Trophoblast cell (in vitro differentiated cells and primary cell): ENCODE measurements around the gene TTYH1.

Experiments
- DNase-seq, 2 donors: peaks; one replicate each; pipeline ENCODE4 v3.0.0-alpha.2; 2016
- H2AFZ ChIP-seq: 2 replicates; pipeline ENCODE4 v1.6.1; 2013; ENCODE audit warnings: low read length, moderate library complexity, mild to moderate bottlenecking; ENCODE audit not compliant: insufficient read depth, poor library complexity
- H2AK5ac ChIP-seq: 2 replicates; pipeline ENCODE4 v1.6.1; 2013; ENCODE audit warnings: mild to moderate bottlenecking, low read length
- H2BK120ac ChIP-seq: 2 replicates; pipeline ENCODE4 v1.6.1; 2013; ENCODE audit warnings: low read length, mild to moderate bottlenecking, moderate library complexity; ENCODE audit not compliant: insufficient read depth, poor library complexity
- H2BK12ac ChIP-seq: 2 replicates; pipeline ENCODE4 v1.6.1; 2013; ENCODE audit warnings: mild to moderate bottlenecking, low read length, moderate library complexity
- H2BK5ac ChIP-seq: 2 replicates; pipeline ENCODE4 v1.6.1; 2013; ENCODE audit warnings: low read length, low read depth, moderate library complexity, mild to moderate bottlenecking; ENCODE audit not compliant: poor library complexity
- H3K14ac ChIP-seq: 2 replicates; pipeline ENCODE4 v1.6.1; 2013; ENCODE audit warnings: mild to moderate bottlenecking, low read length
- H3K18ac ChIP-seq: 2 replicates; pipeline ENCODE4 v1.6.1; 2013; ENCODE audit warnings: mild to moderate bottlenecking, low read length
- H3K23ac ChIP-seq: 2 replicates; pipeline ENCODE4 v1.6.1; 2013; ENCODE audit warnings: low read length
- H3K27ac ChIP-seq: 2 replicates; pipeline ENCODE4 v1.5.1; 2013; ENCODE audit warnings: low read depth, mild to moderate bottlenecking, inconsistent platforms, low read length, moderate library complexity
- H3K27me3 ChIP-seq: 2 replicates; pipeline ENCODE4 v1.6.1; 2013; ENCODE audit warnings: inconsistent platforms, mild to moderate bottlenecking, low read length, moderate library complexity; ENCODE audit not compliant: insufficient read depth
- H3K36me3 ChIP-seq, 2 experiments: 1 replicate in 1 of 2; 2 replicates in 1 of 2; pipeline ENCODE4 v1.6.1; 2013; ENCODE audit warnings: low read length in 2 of 2, mild to moderate bottlenecking in 2 of 2, moderate library complexity in 1 of 2; ENCODE audit not compliant: insufficient read depth in 2 of 2, control insufficient read depth in 1 of 2
- H3K4ac ChIP-seq: 2 replicates; pipeline ENCODE4 v1.6.1; 2013; ENCODE audit warnings: low read depth, mild to moderate bottlenecking, low read length, moderate library complexity
- H3K4me1 ChIP-seq, 2 experiments: 1 replicate in 1 of 2; 2 replicates in 1 of 2; pipeline ENCODE4 v1.6.1; 2013; ENCODE audit warnings: low read length in 2 of 2, mild to moderate bottlenecking in 2 of 2, moderate library complexity in 1 of 2; ENCODE audit not compliant: insufficient read depth in 2 of 2, control insufficient read depth in 1 of 2
- H3K4me2 ChIP-seq: 2 replicates; pipeline ENCODE4 v1.6.1; 2013; ENCODE audit warnings: inconsistent platforms, mild to moderate bottlenecking, low read length, moderate library complexity
- H3K4me3 ChIP-seq: 2 replicates; pipeline ENCODE4 v1.5.1; 2013; ENCODE audit warnings: mild to moderate bottlenecking, low read depth, low read length, inconsistent platforms
- H3K79me1 ChIP-seq: one replicate; pipeline ENCODE4 v1.6.1; 2013; ENCODE audit warnings: low read length
- H3K79me2 ChIP-seq: 2 replicates; pipeline ENCODE4 v1.6.1; 2013; ENCODE audit warnings: low read length, mild to moderate bottlenecking; ENCODE audit not compliant: control insufficient read depth, insufficient read depth, poor library complexity
- H3K9ac ChIP-seq: 2 replicates; pipeline ENCODE4 v1.6.1; 2013; ENCODE audit warnings: mild to moderate bottlenecking, low read length
- H3K9me3 ChIP-seq: 2 replicates; pipeline ENCODE4 v1.6.1; 2013; ENCODE audit warnings: low read depth, mild to moderate bottlenecking, control low read depth, inconsistent platforms, low read length; ENCODE audit not compliant: insufficient read depth
- H4K12ac ChIP-seq: 2 replicates; pipeline ENCODE4 v1.6.1; 2013; ENCODE audit warnings: low read depth, mild to moderate bottlenecking, low read length, moderate library complexity
- H4K8ac ChIP-seq: 2 replicates; pipeline ENCODE4 v1.6.1; 2013; ENCODE audit warnings: low read depth, mild to moderate bottlenecking, low read length, moderate library complexity
- H4K91ac ChIP-seq: one replicate; pipeline ENCODE4 v1.6.1; 2013; ENCODE audit warnings: low read depth, mild to moderate bottlenecking, low read length, moderate library complexity
- WGBS: extraction: QIAGEN DNeasy Blood & Tissue Kit; methylation state at CpG from one replicate; pipeline ENCODE4 v1.1.7; 2013; ENCODE audit warnings: missing lambda C conversion rate; ENCODE audit not compliant: insufficient read length, insufficient coverage; ENCODE audit errors: extremely low coverage; 5-methylcytosine and 5-hydroxymethylcytosine counted together

Gene TTYH1

DNA sequence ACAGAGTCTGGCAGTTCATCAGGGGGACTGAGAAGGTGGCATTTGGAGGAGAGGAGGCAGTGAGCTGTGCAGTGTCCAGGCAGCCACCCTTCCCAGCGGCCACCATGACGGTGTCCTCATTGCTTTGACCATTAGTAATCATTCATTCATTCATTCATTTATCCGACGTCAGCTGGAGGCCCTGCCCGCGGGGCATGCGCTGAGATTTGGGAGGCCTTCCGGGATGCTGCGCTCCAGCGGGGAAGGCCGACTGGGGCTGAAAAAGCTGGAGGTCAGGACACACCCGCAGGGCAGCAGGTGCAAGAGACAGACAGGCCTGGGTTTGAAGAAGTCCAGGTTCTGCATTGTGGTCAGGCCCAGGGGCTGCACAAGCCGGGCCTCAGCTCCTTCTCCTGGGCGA is 8.9 kb downstream of the TTYH1 start:
- H2BK5ac ChIP-seq = no peak overlapping the region
- no peak overlapping the region for H3K18ac ChIP-seq
- peaks cover 5 to 17% of the 10 kb centered on the region in 2 experiments for H3K4me1 ChIP-seq
- no peak overlapping the region for H3K27ac ChIP-seq
- WGBS = no CpG with 5 or more reads among the region's 14 CpGs
- no peak overlapping the region for H3K4me2 ChIP-seq
- no peak overlapping the region for H3K4ac ChIP-seq
- peaks cover 2% of the 10 kb centered on the region for H3K9me3 ChIP-seq
- no peak overlapping the region for H2AK5ac ChIP-seq
- H3K14ac ChIP-seq = no peak overlapping the region
- H3K79me2 ChIP-seq = no peaks in the 10 kb centered on the region
- H2AFZ ChIP-seq = no peak overlapping the region
- H3K23ac ChIP-seq = no peak overlapping the region
- no peak overlapping the region for H4K12ac ChIP-seq
- H4K91ac ChIP-seq = no peak overlapping the region
- H3K4me3 ChIP-seq = no peak overlapping the region
- DNase-seq = no peak
- peaks cover 8% of the 10 kb centered on the region for H3K27me3 ChIP-seq
- H2BK120ac ChIP-seq = no peak overlapping the region
- no peak overlapping the region for H3K9ac ChIP-seq
- no peak overlapping the region for H4K8ac ChIP-seq
- H2BK12ac ChIP-seq = no peak overlapping the region
- H3K79me1 ChIP-seq = no peaks in the 10 kb centered on the region
- no peaks in the 10 kb centered on the region for H3K36me3 ChIP-seq

DNA sequence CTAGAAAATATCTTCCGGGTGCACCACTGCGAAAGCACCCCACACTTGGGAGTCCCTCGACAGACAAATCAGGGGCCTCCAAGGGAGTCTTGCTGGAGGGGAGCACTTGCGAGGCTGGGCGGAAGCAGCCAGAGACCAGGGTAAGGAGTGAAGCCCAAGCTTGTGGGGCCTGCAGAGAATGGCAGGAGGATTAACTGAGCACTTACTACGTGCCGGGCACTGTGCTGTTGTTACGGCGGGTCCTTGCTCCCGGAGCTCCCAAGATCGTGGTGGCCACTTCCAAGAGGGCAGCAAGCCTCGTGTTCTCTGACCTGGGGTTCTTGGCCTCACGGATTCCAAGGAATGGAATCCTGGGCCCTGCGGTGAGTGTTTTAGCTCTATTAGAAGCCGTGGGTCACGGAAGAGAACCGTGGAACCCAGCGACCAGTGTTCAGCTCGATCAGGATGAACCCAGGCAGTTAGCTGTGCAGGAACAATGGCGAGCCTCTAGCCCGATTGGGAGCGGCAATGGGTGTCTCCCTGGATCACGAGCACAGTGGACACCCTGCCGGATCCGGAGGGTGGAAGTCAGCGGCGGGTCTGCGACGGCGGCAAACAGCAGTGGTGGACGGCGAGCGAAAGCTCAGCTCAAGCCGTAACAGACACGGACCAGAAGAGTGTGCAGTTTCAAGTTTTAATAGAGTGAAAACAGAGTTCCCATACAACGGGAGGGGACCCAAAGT is 9.6 kb downstream of the TTYH1 start:
- no peak overlapping the region for H3K9ac ChIP-seq
- H3K27ac ChIP-seq = no peak overlapping the region
- no peak overlapping the region for H3K4me3 ChIP-seq

GRCh38 chr19:54425382-54425723 is 10.1 kb downstream of the TTYH1 start:
- no peak overlapping the region for H3K14ac ChIP-seq
- no peak overlapping the region for H2AFZ ChIP-seq
- no peak overlapping the region for H3K23ac ChIP-seq
- no peaks in the 10 kb centered on the region for H3K79me1 ChIP-seq
- H4K8ac ChIP-seq = no peak overlapping the region
- WGBS = no CpG with 5 or more reads among the region's 5 CpGs
- H3K4me2 ChIP-seq = no peak overlapping the region
- no peak overlapping the region for H3K4me3 ChIP-seq
- no peak overlapping the region for H2BK12ac ChIP-seq
- no peak overlapping the region for H3K27ac ChIP-seq
- H4K12ac ChIP-seq = no peak overlapping the region
- H3K36me3 ChIP-seq = no peaks in the 10 kb centered on the region
- no peak overlapping the region for H4K91ac ChIP-seq
- H2BK5ac ChIP-seq = no peak overlapping the region
- no peak overlapping the region for H3K9ac ChIP-seq
- peaks cover 4% of the 10 kb centered on the region for H3K27me3 ChIP-seq
- no peak overlapping the region for H2AK5ac ChIP-seq
- no peak overlapping the region for H2BK120ac ChIP-seq
- DNase-seq = no peak
- H3K4me1 ChIP-seq = peaks cover 5 to 13% of the 10 kb centered on the region in 2 experiments
- no peak overlapping the region for H3K18ac ChIP-seq
- H3K9me3 ChIP-seq = peaks cover 2% of the 10 kb centered on the region
- no peaks in the 10 kb centered on the region for H3K79me2 ChIP-seq
- H3K4ac ChIP-seq = no peak overlapping the region

More for the DNA sequence above, 9.6 kb downstream of the TTYH1 start:
- no peak overlapping the region for H2BK120ac ChIP-seq
- peaks cover 5 to 17% of the 10 kb centered on the region in 2 experiments for H3K4me1 ChIP-seq
- H3K23ac ChIP-seq = no peak overlapping the region
- H3K4me2 ChIP-seq = no peak overlapping the region
- H2AFZ ChIP-seq = no peak overlapping the region
- no CpG with 5 or more reads among the region's 36 CpGs for WGBS
- H3K79me2 ChIP-seq = no peaks in the 10 kb centered on the region
- no peak overlapping the region for H3K14ac ChIP-seq
- peaks cover 2% of the 10 kb centered on the region for H3K9me3 ChIP-seq
- H2BK12ac ChIP-seq = no peak overlapping the region
- peaks cover 8% of the 10 kb centered on the region for H3K27me3 ChIP-seq
- no peak overlapping the region for H2AK5ac ChIP-seq
- no peak overlapping the region for H3K4ac ChIP-seq
- no peak for DNase-seq
- no peaks in the 10 kb centered on the region for H3K36me3 ChIP-seq
- H3K18ac ChIP-seq = no peak overlapping the region
- no peaks in the 10 kb centered on the region for H3K79me1 ChIP-seq
- H4K8ac ChIP-seq = no peak overlapping the region
- H4K12ac ChIP-seq = no peak overlapping the region
- no peak overlapping the region for H4K91ac ChIP-seq
- H2BK5ac ChIP-seq = no peak overlapping the region

DNA sequence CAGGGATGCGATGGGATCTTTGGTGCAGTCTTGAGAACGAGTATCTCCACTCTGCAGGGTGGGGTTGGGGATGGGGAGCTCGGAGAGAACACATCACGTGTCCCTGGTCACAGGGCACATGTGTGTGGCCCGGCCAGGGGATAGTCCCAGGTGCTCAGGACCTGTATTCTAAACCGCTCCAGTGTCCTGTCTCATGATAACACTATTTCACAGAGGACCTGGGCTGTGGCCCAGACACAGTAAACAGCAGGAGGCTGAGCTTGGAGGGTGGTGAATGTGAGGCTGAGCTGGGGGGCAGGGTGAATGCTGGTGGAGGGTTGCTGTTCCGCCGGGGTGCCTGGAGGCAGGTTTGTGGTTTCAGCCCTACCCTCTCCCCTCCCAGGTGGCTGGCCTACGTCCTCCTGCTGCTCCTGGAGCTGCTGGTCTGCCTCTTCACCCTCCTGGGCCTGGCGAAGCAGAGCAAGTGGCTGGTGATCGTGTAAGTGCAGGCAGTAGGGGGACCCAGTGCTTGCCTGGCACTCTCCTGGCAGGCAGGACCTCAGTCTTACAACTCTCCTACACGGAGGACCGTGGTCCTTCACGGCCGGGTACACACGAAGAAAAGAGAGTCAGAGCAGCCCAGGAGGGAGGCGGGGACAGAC is 11.1 kb downstream of the TTYH1 start:
- Histone ChIP-seq H3K23ac (no peak overlapping the region), H3K36me3 (no peaks in the 10 kb centered on the region), H2AFZ (no peak overlapping the region), H2AK5ac (no peak overlapping the region), H3K79me2 (no peaks in the 10 kb centered on the region), H3K4ac (no peak overlapping the region), H3K4me1 (peaks cover 5 to 15% of the 10 kb centered on the region in 2 experiments), H3K9me3 (no peaks in the 10 kb centered on the region), H4K91ac (no peak overlapping the region), H3K14ac (no peak overlapping the region), H3K4me2 (no peak overlapping the region), H3K4me3 (no peak overlapping the region), H2BK12ac (no peak overlapping the region), H4K12ac (no peak overlapping the region), H4K8ac (no peak overlapping the region), H3K27me3 (no peaks in the 10 kb centered on the region), H2BK5ac (no peak overlapping the region), H3K9ac (no peak overlapping the region), H3K27ac (peak overlapping the region; percentile 36), H3K18ac (peak overlapping the region; percentile 16), H3K79me1 (no peaks in the 10 kb centered on the region), H2BK120ac (no peak overlapping the region)
- peak; percentile 30 to 65 for DNase-seq
- WGBS = no CpG with 5 or more reads among the region's 17 CpGs
